ENCODE results near the gene ATP6V0A1. TPM values are rescaled to one million over a fixed set of nuclear protein-coding genes. Genes with fewer than 3 reads are reported as not detected.

The ATP6V0A1 gene
- total RNA-seq, 2 experiments from 2014 or later: 5.8 to 7.1 TPM

GRCh38 chr17:42535155-42536047 lies 76.7 kb downstream of the ATP6V0A1 start:
- peak overlapping the region; percentile 75 for H3K4me3 Mint-ChIP-seq
- TF ChIP-seq, protein P1, sequence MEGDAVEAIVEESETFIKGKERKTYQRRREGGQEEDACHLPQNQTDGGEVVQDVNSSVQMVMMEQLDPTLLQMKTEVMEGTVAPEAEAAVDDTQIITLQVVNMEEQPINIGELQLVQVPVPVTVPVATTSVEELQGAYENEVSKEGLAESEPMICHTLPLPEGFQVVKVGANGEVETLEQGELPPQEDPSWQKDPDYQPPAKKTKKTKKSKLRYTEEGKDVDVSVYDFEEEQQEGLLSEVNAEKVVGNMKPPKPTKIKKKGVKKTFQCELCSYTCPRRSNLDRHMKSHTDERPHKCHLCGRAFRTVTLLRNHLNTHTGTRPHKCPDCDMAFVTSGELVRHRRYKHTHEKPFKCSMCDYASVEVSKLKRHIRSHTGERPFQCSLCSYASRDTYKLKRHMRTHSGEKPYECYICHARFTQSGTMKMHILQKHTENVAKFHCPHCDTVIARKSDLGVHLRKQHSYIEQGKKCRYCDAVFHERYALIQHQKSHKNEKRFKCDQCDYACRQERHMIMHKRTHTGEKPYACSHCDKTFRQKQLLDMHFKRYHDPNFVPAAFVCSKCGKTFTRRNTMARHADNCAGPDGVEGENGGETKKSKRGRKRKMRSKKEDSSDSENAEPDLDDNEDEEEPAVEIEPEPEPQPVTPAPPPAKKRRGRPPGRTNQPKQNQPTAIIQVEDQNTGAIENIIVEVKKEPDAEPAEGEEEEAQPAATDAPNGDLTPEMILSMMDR (IDR thresholded peaks at IDR 0.05): no peak
- peaks cover 12% of the 10 kb centered on the region for H3K36me3 Mint-ChIP-seq (ENCODE audit: low read depth)
- H3K9me3 Mint-ChIP-seq: no peaks in the 10 kb centered on the region
- DNase-seq (no peak), ATAC-seq (peak; percentile 8)
- H3K27me3 Mint-ChIP-seq: no peaks in the 10 kb centered on the region
- H3K27ac Mint-ChIP-seq: peak overlapping the region; percentile 77
- intact Hi-C loops (cut with micrococcal nuclease): no loop called here
- peaks cover 35% of the 10 kb centered on the region for H3K4me1 Mint-ChIP-seq (ENCODE audit: low read depth)
- ChIA-PET CTCF (interaction anchor here (0.6 to 2.2 kb wide), 7 partner anchors 8 to 351 kb away, joined by 3 to 12 read pairs (median 11); partner anchors contain the start of gene PSMC3IP), POLR2A (interaction anchor here (1.0 to 1.5 kb wide), 4 partner anchors 10 to 112 kb away, joined by 3 to 6 read pairs (median 5); partner anchors contain the start of genes CAVIN1 and PSMC3IP)

DNA sequence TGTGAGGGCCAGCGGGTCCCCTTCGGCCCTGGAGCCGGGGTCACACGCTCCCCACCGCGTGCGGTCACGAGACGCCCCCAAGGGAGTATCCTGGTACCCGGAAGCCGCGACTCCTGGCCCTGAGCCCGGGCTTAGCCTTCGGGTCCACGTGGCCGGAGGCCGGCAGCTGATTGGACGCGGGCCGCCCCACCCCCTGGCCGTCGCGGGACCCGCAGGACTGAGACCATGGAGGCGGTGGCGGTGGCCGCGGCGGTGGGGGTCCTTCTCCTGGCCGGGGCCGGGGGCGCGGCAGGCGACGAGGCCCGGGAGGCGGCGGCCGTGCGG lies 77.3 kb downstream of the ATP6V0A1 start, which contains the start of gene NAGLU:
Gene NAGLU (plus strand): TSS at position 194 of the 324 bp plus-strand sequence. CDS start 32 bp downstream, at position 226.
- intact Hi-C loops (cut with micrococcal nuclease): no loop called here
- H3K4me1 Mint-ChIP-seq (ENCODE audit: low read depth): peaks cover 35% of the 10 kb centered on the region
- no peaks in the 10 kb centered on the region for H3K9me3 Mint-ChIP-seq
- ATAC-seq (peak; percentile 87), DNase-seq (peak; percentile 91)
- peak within 1 kb of the TSS; percentile 77 for H3K27ac Mint-ChIP-seq
- CTCF ChIA-PET: interaction anchor here (0.6 to 2.2 kb wide), 8 partner anchors 9 to 351 kb away, joined by 3 to 12 read pairs (median 8); partner anchors contain the start of gene PSMC3IP
- TF ChIP-seq, protein P1 (IDR thresholded peaks at IDR 0.05): no peak
- no peaks in the 10 kb centered on the region for H3K27me3 Mint-ChIP-seq
- peaks cover 16% of the 10 kb centered on the region for H3K36me3 Mint-ChIP-seq (ENCODE audit: low read depth)
- H3K4me3 Mint-ChIP-seq: peak within 1 kb of the TSS; percentile 84
- POLR2A ChIA-PET: interaction anchor here (0.6 to 1.5 kb wide), 6 partner anchors 10 to 329 kb away, joined by 3 to 6 read pairs (median 4); partner anchors contain the start of genes CAVIN1 and PSMC3IP

DNA sequence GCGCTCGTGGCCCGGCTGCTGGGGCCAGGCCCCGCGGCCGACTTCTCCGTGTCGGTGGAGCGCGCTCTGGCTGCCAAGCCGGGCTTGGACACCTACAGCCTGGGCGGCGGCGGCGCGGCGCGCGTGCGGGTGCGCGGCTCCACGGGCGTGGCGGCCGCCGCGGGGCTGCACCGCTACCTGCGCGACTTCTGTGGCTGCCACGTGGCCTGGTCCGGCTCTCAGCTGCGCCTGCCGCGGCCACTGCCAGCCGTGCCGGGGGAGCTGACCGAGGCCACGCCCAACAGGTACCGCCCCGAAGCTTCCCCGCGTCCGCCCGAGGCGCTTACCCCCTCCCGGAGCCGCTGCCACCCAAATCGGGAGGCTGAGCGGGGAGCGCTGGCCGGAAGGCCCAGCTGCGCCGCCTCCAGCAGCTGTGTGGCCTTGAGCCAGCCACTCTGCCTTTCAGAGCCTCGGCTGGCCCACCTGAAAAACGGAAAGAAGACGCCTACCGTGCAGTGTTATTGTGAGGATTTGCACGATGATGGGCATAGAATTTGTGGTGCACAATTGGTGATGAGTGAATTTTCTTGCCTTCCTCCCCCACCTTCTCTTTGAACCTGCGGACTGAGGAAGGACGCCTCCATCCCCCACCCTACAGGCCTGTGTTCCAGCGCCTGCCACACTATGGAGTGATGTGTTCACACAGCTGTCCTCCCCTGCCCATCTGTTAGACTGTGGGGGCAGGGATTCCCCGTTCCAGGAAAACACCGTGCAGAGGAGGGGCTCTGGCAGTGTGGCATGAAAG lies 77.9 kb downstream of the ATP6V0A1 start:
- Mint-ChIP-seq H3K36me3 (ENCODE audit: low read depth) (peaks cover 22% of the 10 kb centered on the region), H3K4me3 (peak overlapping the region; percentile 84), H3K27me3 (no peaks in the 10 kb centered on the region), H3K4me1 (ENCODE audit: low read depth) (peaks cover 35% of the 10 kb centered on the region), H3K27ac (peak overlapping the region; percentile 73), H3K9me3 (no peaks in the 10 kb centered on the region)
- intact Hi-C loops (cut with micrococcal nuclease): no loop called here
- POLR2A ChIA-PET: interaction anchor here (0.6 to 1.5 kb wide), 7 partner anchors 9 to 328 kb away, joined by 3 to 6 read pairs (median 3); partner anchors contain the start of genes CAVIN1 and PSMC3IP
- TF ChIP-seq, protein P1 (IDR thresholded peaks at IDR 0.05): no peak
- CTCF ChIA-PET: interaction anchor here (0.8 to 2.2 kb wide), 9 partner anchors 9 to 352 kb away, joined by 3 to 12 read pairs (median 6); partner anchors contain the start of gene PSMC3IP
- DNase-seq (peak; percentile 82), ATAC-seq (peak; percentile 71)

DNA sequence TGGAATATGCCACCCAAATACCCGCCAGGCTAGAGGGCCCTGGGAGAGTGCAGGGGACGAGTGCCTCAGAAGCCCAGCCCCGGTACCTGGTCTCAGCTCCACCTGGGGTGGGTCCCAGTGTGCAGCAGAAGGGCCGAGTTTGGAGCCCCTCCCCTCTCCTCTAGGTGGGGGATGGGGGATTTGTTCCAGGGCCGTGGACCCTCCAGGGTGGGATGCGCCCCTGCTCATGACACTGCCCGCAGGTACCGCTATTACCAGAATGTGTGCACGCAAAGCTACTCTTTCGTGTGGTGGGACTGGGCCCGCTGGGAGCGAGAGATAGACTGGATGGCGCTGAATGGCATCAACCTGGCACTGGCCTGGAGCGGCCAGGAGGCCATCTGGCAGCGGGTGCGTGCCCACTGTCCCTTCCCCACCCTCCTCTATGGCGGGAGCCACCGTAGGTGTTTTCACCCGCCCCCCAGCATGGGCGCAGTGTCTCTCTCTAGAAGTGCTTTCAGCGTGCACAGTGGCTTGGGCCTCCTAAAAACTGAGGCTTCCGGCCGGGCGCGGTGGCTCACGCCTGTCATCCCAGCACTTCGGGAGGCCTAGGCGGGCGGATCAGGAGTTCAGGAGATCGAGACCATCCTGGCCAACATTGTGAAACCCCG lies 78.6 kb downstream of the ATP6V0A1 start:
- H3K4me3 Mint-ChIP-seq: peak overlapping the region; percentile 84
- intact Hi-C loops (cut with micrococcal nuclease): no loop called here
- ChIA-PET POLR2A (interaction anchor here (0.6 to 1.5 kb wide), 2 partner anchors 8 to 548 kb away, joined by 4 to 6 read pairs; no protein-coding TSS in a partner anchor), CTCF (interaction anchor here (0.8 to 2.2 kb wide), 6 partner anchors 8 to 41 kb away, joined by 3 to 12 read pairs (median 8); partner anchors contain the start of gene PSMC3IP)
- peaks cover 33% of the 10 kb centered on the region for H3K4me1 Mint-ChIP-seq (ENCODE audit: low read depth)
- no peak for ATAC-seq
- DNase-seq: no peak
- H3K27me3 Mint-ChIP-seq: no peaks in the 10 kb centered on the region
- TF ChIP-seq, protein P1 (IDR thresholded peaks at IDR 0.05): no peak
- no peaks in the 10 kb centered on the region for H3K9me3 Mint-ChIP-seq
- peak overlapping the region; percentile 73 for H3K27ac Mint-ChIP-seq
- H3K36me3 Mint-ChIP-seq (ENCODE audit: low read depth): peaks cover 22% of the 10 kb centered on the region

Data from activated CD8-positive, alpha-beta T cell treated with anti-CD3 and anti-CD28 coated beads for 36 hours (primary cell).